HTERT RPE-1 (cell line): ENCODE results near the gene ARGLU1.

ENCODE experiments used
- in situ Hi-C: fragments of 300-500 bp; cut with MboI; formaldehyde crosslinking; loops from 4 replicates; pipeline ENCODE4 v1.14.3; 2020; ENCODE audit warnings: low sequenced_read_pairs

Gene ARGLU1

GRCh38 chr13:106503730-106504453 lies 64.0 kb downstream of the ARGLU1 start:
- in situ Hi-C loops = no loop called here

DNA sequence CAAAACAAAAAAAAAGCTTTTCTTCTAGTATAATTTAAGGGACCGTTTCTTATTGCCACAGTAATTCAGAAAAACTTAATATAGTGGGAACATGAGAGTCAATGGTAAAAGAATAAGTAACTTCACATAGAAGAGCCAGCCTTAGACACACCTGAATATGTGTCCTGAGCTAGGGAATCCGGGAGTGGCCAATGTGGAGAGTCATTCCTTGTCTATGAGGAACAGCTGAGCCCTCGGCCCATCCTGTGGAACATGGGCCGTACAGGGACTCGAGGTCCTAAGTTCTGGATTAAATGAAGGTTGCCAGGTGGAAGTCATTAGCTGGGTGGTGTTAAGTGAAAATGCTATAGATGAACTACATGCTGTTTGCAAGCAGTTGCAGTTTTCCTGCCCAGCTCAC lies 64.7 kb downstream of the ARGLU1 start:
- in situ Hi-C loops = no loop called here

- in situ Hi-C loops = no loop called here
Measured at GRCh38 chr13:106500445-106500844, 67.5 kb downstream of the ARGLU1 start.

DNA sequence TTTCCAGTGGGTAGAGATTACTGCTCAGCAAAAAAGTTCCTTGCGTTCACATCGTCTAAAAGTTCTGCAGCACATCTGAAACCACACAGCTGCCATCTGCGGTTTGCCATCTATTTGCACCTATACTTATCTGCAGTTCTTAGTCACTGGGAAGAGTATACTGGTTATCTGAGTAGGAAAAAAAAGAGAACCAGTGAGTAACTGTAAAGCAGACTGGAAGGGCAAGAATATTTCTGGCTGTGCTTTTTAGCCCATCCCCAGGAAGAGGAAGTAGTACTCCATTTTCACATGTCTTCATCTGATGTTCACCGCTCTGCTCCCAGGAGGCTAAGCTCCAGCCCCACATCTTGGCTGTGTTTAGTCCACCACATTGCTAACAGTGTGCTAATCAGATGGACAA lies 68.0 kb downstream of the ARGLU1 start:
- in situ Hi-C loops = no loop called here

DNA sequence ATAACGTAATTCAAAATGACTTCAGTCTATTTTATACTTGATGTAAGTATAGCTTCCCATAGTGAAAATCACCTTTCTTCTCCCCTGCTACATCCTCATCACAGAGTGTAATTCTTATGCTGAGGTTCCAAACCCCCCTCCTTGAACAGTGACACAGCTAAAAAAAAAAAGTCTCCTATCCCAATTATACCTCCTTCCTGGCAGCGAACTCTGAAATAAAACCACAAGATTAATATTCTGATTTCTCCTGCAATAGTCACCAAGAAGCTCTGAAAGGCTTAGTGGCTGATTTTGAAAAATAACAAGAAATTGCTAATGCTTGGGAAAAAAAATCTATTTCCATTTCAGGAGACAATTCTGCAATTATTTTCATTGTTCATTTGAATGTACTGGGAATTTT lies 68.8 kb downstream of the ARGLU1 start:
- in situ Hi-C loops = no loop called here

DNA sequence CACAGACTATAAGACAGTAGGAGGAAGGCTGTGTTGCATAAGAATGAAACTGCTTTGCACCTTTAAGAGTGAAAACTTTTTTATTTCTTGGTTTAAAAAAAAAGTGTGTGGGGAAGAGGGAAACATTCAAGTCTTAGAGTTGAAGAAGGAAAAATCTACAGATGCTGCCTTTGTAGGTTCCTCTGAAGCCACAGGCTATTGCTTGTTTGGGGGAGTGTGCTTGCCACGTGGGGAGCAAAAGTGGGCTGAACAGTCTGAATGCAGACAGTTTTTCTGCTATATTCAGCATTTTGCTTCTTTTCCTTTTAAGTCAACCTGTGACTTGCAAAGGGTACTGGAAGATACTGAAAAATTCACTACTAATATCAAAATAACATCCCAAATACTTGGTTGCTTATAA lies 69.4 kb downstream of the ARGLU1 start:
- in situ Hi-C loops = no loop called here

DNA sequence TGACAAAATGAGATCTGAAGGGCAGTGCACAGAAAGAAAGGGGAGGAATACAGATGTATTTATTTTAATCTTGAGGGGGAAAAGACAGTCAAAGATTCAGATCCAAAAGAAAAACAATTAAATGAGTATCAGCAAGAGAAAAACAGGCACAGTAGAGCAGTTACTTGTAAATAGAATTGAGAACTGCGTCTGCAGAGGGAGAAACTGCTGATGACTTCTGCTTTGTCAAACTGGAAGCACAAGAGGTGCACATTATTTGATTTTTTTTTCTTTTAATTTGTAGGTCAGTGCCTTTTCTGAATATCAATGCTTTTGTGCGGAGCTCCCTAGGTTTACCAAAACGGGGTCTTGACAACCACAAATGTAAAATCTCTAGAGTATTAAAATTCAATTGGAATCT lies 69.8 kb downstream of the ARGLU1 start:
- in situ Hi-C loops = no loop called here

DNA sequence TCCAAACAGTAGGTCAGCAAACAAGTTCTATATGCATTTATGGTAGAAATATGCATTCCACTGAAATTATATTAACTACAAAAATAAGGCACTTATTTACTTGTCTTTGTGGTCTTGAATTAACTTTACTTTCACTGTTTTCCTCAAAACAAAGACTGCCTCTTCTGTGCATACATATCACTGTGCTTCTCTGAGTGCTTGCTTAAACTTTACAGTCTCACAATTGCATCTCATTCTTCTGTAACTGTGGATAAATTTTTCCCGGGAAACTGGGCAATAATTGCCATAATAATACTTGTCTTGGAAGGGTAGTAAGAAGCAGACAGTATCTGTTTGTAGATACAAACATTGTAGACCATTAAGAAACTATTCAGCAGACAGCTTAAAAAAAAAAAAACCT lies 70.9 kb downstream of the ARGLU1 start:
- in situ Hi-C loops = no loop called here

GRCh38 chr13:106496072-106496997 lies 71.6 kb downstream of the ARGLU1 start:
- in situ Hi-C loops = no loop called here

DNA sequence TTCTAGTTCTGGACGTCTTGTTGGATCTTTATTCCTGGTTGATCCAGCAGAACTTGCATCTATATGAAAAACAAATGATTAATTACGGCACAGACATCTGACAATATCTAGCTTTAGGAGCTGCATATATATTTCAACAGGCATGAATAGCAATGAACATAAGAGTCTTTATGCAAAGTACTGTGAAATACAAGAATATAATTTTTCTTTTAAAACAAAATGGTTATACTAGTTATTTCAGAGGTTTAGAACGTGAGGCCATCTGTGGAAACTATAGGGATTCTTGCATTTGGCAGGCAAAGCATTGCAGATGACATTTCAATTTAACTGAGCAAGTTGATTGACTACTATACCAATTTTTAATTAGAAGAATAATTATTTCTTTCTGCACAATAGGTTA lies 73.0 kb downstream of the ARGLU1 start:
- in situ Hi-C loops = no loop called here

GRCh38 chr13:106494506-106494905 lies 73.4 kb downstream of the ARGLU1 start:
- in situ Hi-C loops = no loop called here

- in situ Hi-C loops = no loop called here
Measured at GRCh38 chr13:106493533-106494220, 74.3 kb downstream of the ARGLU1 start.

GRCh38 chr13:106492588-106493475 lies 75.1 kb downstream of the ARGLU1 start:
- in situ Hi-C loops = no loop called here

DNA sequence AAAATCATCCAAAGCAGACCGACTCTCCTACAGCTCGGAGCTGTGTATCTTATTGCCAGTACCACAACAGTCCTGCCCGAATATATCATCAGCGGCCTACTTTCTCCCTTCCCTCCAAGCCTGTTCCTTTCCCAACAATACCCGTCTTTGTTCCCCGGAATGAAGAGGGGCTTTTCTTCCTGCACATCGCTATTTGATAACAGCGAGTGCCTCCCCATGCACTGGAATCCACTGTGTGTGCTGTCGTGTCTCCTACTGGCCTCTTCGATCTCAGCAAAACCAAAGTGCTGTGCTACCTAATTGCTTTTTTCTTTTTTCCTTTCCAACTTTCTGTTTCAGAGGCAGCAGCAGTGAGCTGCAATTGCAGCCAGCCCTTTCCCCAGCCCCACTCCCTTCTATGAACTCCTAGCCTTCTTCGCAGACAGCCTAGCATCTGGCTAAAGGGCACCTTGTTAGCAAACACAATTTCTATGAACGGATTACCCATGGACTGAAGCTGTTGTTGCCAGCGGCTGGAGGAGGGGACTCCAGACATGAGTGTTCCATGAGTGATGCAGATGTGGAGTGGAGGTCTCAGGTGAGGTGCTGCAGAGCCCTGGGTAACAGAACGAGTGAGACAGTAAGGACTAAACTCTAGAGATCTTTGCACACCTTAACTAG lies 75.9 kb downstream of the ARGLU1 start:
- in situ Hi-C loops = no loop called here
